GM13976 (cell line): ENCODE measurements around the gene NMNAT2.
"Not testable (repeated sequence)": the region's sequence is repeated elsewhere in the genome, so short reads cannot be mapped to it uniquely, and the experiment has no call there.

ENCODE experiments used
- DNase-seq: peaks from one replicate; pipeline ENCODE4 v3.0.0; 2012; ENCODE audit warnings: low spot score
- CTCF ChIP-seq: IDR thresholded peaks from 2 replicates; pipeline ENCODE4 v1.5.1; 2012; ENCODE audit warnings: borderline replicate concordance, mild to moderate bottlenecking; ENCODE audit not compliant: insufficient read depth; ENCODE audit errors: extremely low read depth, missing control alignments, control extremely low read depth
- in situ Hi-C: fragments of 300-500 bp; cut with MboI; formaldehyde crosslinking; loops from one replicate; pipeline ENCODE4 v1.12.0; 2022; ENCODE audit warnings: low sequenced_read_pairs, mixed read lengths, inconsistent platforms; ENCODE audit not compliant: unreplicated experiment

NMNAT2 gene

GRCh38 chr1:183411091-183411490, 7.1 kb downstream of the NMNAT2 start:
- TF ChIP-seq CTCF: no peak
- no peak for DNase-seq
- in situ Hi-C loops: no loop called here

GRCh38 chr1:183407961-183408360, 10.2 kb downstream of the NMNAT2 start:
- DNase-seq: no peak
- no peak for TF ChIP-seq CTCF
- in situ Hi-C loops: no loop called here

GRCh38 chr1:183407474-183407873, 10.7 kb downstream of the NMNAT2 start:
- in situ Hi-C loops: no loop called here
- DNase-seq: no peak
- no peak for TF ChIP-seq CTCF

- no peak for DNase-seq
- in situ Hi-C loops: no loop called here
- TF ChIP-seq CTCF: no peak
These were observed 13.7 kb downstream of the NMNAT2 start for GRCh38 chr1:183404476-183404875.

DNA sequence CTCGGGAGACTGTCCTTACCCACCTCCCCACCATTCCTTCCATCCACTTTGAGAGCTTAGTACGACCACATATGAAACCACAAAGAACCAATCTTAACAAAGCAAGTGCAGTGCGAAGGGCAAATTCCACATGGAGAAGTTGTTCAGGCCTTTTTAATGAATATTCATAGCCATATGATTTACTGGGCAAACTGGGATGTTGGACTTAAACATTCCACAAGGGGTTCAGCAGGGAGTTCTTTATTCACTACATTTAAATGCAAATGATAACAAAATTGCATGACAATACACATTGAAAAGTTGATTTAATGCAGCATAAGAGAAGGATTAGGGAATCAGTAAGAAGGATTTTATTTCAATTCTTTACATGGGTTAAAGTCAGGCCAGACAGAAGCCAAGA, 14.7 kb downstream of the NMNAT2 start:
- TF ChIP-seq CTCF: no peak
- no peak for DNase-seq
- in situ Hi-C loops: no loop called here

GRCh38 chr1:183401565-183401964, 16.6 kb downstream of the NMNAT2 start:
- DNase-seq, in situ Hi-C loops: not testable (repeated sequence)

- no peak for DNase-seq
- in situ Hi-C loops: no loop called here
These were observed 23.7 kb downstream of the NMNAT2 start for GRCh38 chr1:183394435-183394834.

More at GRCh38 chr1:183394435-183394834, 23.7 kb downstream of the NMNAT2 start:
- TF ChIP-seq CTCF: no peak
